D721Med (cell line): ENCODE results near the gene RIMS3.

Experiments used
- DNase-seq: peaks from one replicate; pipeline ENCODE4 v3.0.0; 2011; ENCODE audit warnings: low spot score; ENCODE audit not compliant: insufficient read length
- FAIRE-seq: peaks from 2 replicates; lab custom pipeline; 2011; peaks lifted over from hg19 to GRCh38; lab: Jason Lieb, UNC
- CTCF ChIP-seq: IDR thresholded peaks from 2 replicates; pipeline ENCODE4 v1.5.1; 2012; ENCODE audit warnings: mild to moderate bottlenecking, control low read depth; ENCODE audit not compliant: insufficient read depth; ENCODE audit errors: missing control alignments

Gene RIMS3

GRCh38 chr1:40690771-40691537 is 25.5 kb upstream of the RIMS3 start:
- no peak for DNase-seq
- no peak for FAIRE-seq
- TF ChIP-seq CTCF = no peak

GRCh38 chr1:40689737-40690136 is 24.3 kb upstream of the RIMS3 start:
- FAIRE-seq (no peak), DNase-seq (no peak)
- no peak for TF ChIP-seq CTCF

- TF ChIP-seq CTCF = no peak
- FAIRE-seq (no peak), DNase-seq (no peak)
Measured at GRCh38 chr1:40687661-40688060, 22.2 kb upstream of the RIMS3 start.

- FAIRE-seq = no peak
- no peak for DNase-seq
- no peak for TF ChIP-seq CTCF
Measured at GRCh38 chr1:40687059-40687458, 21.6 kb upstream of the RIMS3 start.

GRCh38 chr1:40684669-40685068 is 19.2 kb upstream of the RIMS3 start:
- DNase-seq = no peak
- TF ChIP-seq CTCF = no peak
- FAIRE-seq = no peak

- TF ChIP-seq CTCF = no peak
- DNase-seq (no peak), FAIRE-seq (no peak)
Measured at GRCh38 chr1:40679165-40679953, 13.9 kb upstream of the RIMS3 start.

- no peak for DNase-seq
Measured at GRCh38 chr1:40676501-40676900, 11.0 kb upstream of the RIMS3 start.

More at GRCh38 chr1:40676501-40676900, 11.0 kb upstream of the RIMS3 start:
- TF ChIP-seq CTCF = no peak
- FAIRE-seq = no peak
